H1 (cell line): Measurements from ENCODE around the gene AMBP. TPM values are rescaled to one million over a fixed set of nuclear protein-coding genes. Genes with fewer than 3 reads are reported as not detected.

Source experiments
- HDAC2 ChIP-seq, 2 experiments: fragments of 300-600 bp in 1 of 2; sonication (generic) in 1 of 2; IDR thresholded peaks; 2 replicates each; pipeline ENCODE4 v1.6.1; 2011 to 2012; ENCODE audit warnings: low read depth in 2 of 2, low read length in 2 of 2, mild to moderate bottlenecking in 2 of 2, moderate library complexity in 2 of 2, borderline replicate concordance in 1 of 2, inconsistent platforms in 1 of 2
- polyA plus RNA-seq, 7 experiments: library from polyadenylated mRNA; depleted of rRNA in 3 of 7; stranded (reverse) in 5 of 7; unstranded in 2 of 7; fragments of >200 nt in 5 of 7; fragments of 200-250 nt in 2 of 7; gene quantifications; 1 replicate in 5 of 7; 2 replicates in 1 of 7; 4 replicates in 1 of 7; pipeline versions ENCODE4 v1.2.1 to v1.2.3, GENCODE V29; 2011 to 2013; ENCODE audit warnings: missing spikeins in 2 of 7, mixed read lengths in 2 of 7
- total RNA-seq: library from RNA; stranded (reverse); fragmentation: NEBNext Ultra II Directional; extraction: Animal tissue kit (Norgen Biotek cat#: 25700); gene quantifications from 2 replicates; pipeline ENCODE4 v1.2.1, GENCODE V29; 2021

AMBP gene
- total and polyA plus RNA-seq, 2 of the 8 experiments (the other 6 are each of a cell fraction or from before 2014, with no cell fraction given): 3.0 to 4.0 TPM

GRCh38 chr9:114015607-114016006, 62.5 kb downstream of the AMBP start (continued):
- TF ChIP-seq HDAC2 (IDR thresholded peaks at IDR 0.05; ENCODE audit: borderline replicate concordance in 1 of 2, low read depth in 2 of 2, low read length in 2 of 2): no peak
